Liver (tissue), 9 donors: Measurements from ENCODE around the gene PREX1. TPM values are rescaled to one million over a fixed set of nuclear protein-coding genes. Genes with fewer than 3 reads are reported as not detected.

Experiments used
- DNase-seq: peaks from one replicate; pipeline ENCODE4 v3.0.0-alpha.2; 2017; ENCODE audit warnings: low spot score
- H3K27ac ChIP-seq, 2 donors: one replicate each; pipeline ENCODE4 v1.7.0; 2013; ENCODE audit warnings: inconsistent platforms in 2 of 2, low read length in 2 of 2, control low read depth in 1 of 2, low read depth in 1 of 2, mild to moderate bottlenecking in 1 of 2
- H3K27me3 ChIP-seq, 4 donors: one replicate each; pipeline versions ENCODE4 v1.6.1 to v1.7.0; 2013; ENCODE audit warnings: low read length in 3 of 4, inconsistent platforms in 1 of 4, mild to moderate bottlenecking in 1 of 4, moderate library complexity in 1 of 4; ENCODE audit not compliant: control insufficient read depth in 4 of 4, insufficient read depth in 4 of 4
- H3K36me3 ChIP-seq, 4 donors: one replicate each; pipeline versions ENCODE4 v1.6.1 to v1.7.0; 2013; ENCODE audit warnings: low read length in 3 of 4, mild to moderate bottlenecking in 3 of 4, low read depth in 1 of 4, moderate library complexity in 1 of 4; ENCODE audit not compliant: control insufficient read depth in 4 of 4, insufficient read depth in 3 of 4
- H3K4me1 ChIP-seq, 4 donors: one replicate each; pipeline versions ENCODE4 v1.6.1 to v1.7.0; 2013; ENCODE audit warnings: low read length in 3 of 4, mild to moderate bottlenecking in 3 of 4, moderate library complexity in 1 of 4; ENCODE audit not compliant: control insufficient read depth in 4 of 4, insufficient read depth in 4 of 4
- H3K4me3 ChIP-seq, 3 donors: one replicate each; pipeline versions ENCODE4 v1.6.1 to v1.7.0; 2013; ENCODE audit warnings: low read length in 3 of 3, control low read depth in 1 of 3, low read depth in 1 of 3, mild to moderate bottlenecking in 1 of 3
- H3K9ac ChIP-seq, 2 donors: one replicate each; pipeline ENCODE4 v1.7.0; 2013; ENCODE audit warnings: low read length in 2 of 2, mild to moderate bottlenecking in 2 of 2, moderate library complexity in 2 of 2, control low read depth in 1 of 2, low read depth in 1 of 2
- H3K9me3 ChIP-seq, 4 donors: one replicate each; pipeline versions ENCODE4 v1.6.1 to v1.7.0; 2013; ENCODE audit warnings: low read length in 3 of 4; ENCODE audit not compliant: control insufficient read depth in 4 of 4
- ATF3 ChIP-seq: IDR thresholded peaks from 2 replicates; pipeline ENCODE4 v1.6.1; 2016; ENCODE audit warnings: antibody characterized with exemption
- CTCF ChIP-seq: fragments of 150-350 bp; IDR thresholded peaks from 2 replicates; pipeline ENCODE4 v1.5.1; 2017; ENCODE audit warnings: improper control_type of control experiment, low read depth, low read length; ENCODE audit not compliant: missing input control
- EGR1 ChIP-seq, 2 donors: IDR thresholded peaks; 2 replicates each; pipeline ENCODE4 v1.6.1; 2016 to 2018; ENCODE audit warnings: antibody characterized with exemption in 2 of 2, low read depth in 2 of 2
- FOXA1 ChIP-seq: IDR thresholded peaks from 2 replicates; pipeline ENCODE4 v1.6.1; 2016; ENCODE audit warnings: antibody characterized with exemption
- FOXA2 ChIP-seq: IDR thresholded peaks from 2 replicates; pipeline ENCODE4 v1.6.1; 2016; ENCODE audit warnings: antibody characterized with exemption
- GABPA ChIP-seq, 2 donors: IDR thresholded peaks in 1 of 2; conservative IDR thresholded peaks in 1 of 2; 2 replicates each; pipeline ENCODE4 v1.6.1; 2016; ENCODE audit warnings: antibody characterized with exemption in 2 of 2, mild to moderate bottlenecking in 1 of 2, moderate library complexity in 1 of 2
- HNF4A ChIP-seq, 2 donors: conservative IDR thresholded peaks; 2 replicates each; pipeline ENCODE4 v1.6.1; 2016; ENCODE audit warnings: antibody characterized with exemption in 2 of 2, mild to moderate bottlenecking in 2 of 2
- HNF4G ChIP-seq: IDR thresholded peaks from 2 replicates; pipeline ENCODE4 v1.6.1; 2016; ENCODE audit warnings: antibody characterized with exemption
- JUND ChIP-seq, 2 donors: IDR thresholded peaks; 2 replicates each; pipeline ENCODE4 v1.6.1; 2016; ENCODE audit warnings: antibody characterized with exemption in 2 of 2
- MAX ChIP-seq: IDR thresholded peaks from 2 replicates; pipeline ENCODE4 v1.6.1; 2016; ENCODE audit warnings: antibody characterized with exemption
- NR2F2 ChIP-seq: IDR thresholded peaks from 2 replicates; pipeline ENCODE4 v1.6.1; 2016; ENCODE audit warnings: antibody characterized with exemption
- RAD21 ChIP-seq, 2 donors: IDR thresholded peaks; 2 replicates each; pipeline ENCODE4 v1.6.1; 2016; ENCODE audit warnings: antibody characterized with exemption in 2 of 2, mild to moderate bottlenecking in 2 of 2
- REST ChIP-seq: IDR thresholded peaks from 2 replicates; pipeline ENCODE4 v1.6.1; 2016; ENCODE audit warnings: antibody characterized with exemption, mild to moderate bottlenecking
- RXRA ChIP-seq, 2 donors: IDR thresholded peaks; 2 replicates each; pipeline ENCODE4 v1.6.1; 2017 to 2018; ENCODE audit warnings: antibody characterized with exemption in 2 of 2, mild to moderate bottlenecking in 1 of 2
- SP1 ChIP-seq: IDR thresholded peaks from 2 replicates; pipeline ENCODE4 v1.6.1; 2018; ENCODE audit warnings: antibody characterized with exemption, mild to moderate bottlenecking
- TAF1 ChIP-seq: conservative IDR thresholded peaks from 2 replicates; pipeline ENCODE4 v1.6.1; 2016; ENCODE audit warnings: antibody characterized with exemption, mild to moderate bottlenecking
- YY1 ChIP-seq: IDR thresholded peaks from 2 replicates; pipeline ENCODE4 v1.6.1; 2016; ENCODE audit warnings: antibody characterized with exemption, mild to moderate bottlenecking
- ZBTB33 ChIP-seq: IDR thresholded peaks from 2 replicates; pipeline ENCODE4 v1.6.1; 2016; ENCODE audit warnings: antibody characterized with exemption
- WGBS: extraction: QIAGEN DNeasy Blood & Tissue Kit; methylation state at CpG from one replicate; pipeline ENCODE4 v1.1.7; 2013; 5-methylcytosine and 5-hydroxymethylcytosine counted together
- polyA plus RNA-seq, 2 donors: library from polyadenylated mRNA; stranded (reverse) in 1 of 2; unstranded in 1 of 2; fragments of 200-250 nt in 1 of 2; fragments of >200 nt in 1 of 2; fragmentation: Nextera tagmentation in 1 of 2; extraction: Ambion mirVana in 1 of 2; gene quantifications; one replicate each; pipeline versions ENCODE4 v1.2.1 to v1.2.3, GENCODE V29; 2013 to 2015
- total RNA-seq, 2 donors: library from RNA; depleted of rRNA; stranded (reverse); fragments of >200 nt; gene quantifications; one replicate each; pipeline ENCODE4 v1.2.3, GENCODE V29; 2014
- donor health status: healthy.
- donor health status: healthy.
- donor health status: healthy.
- donor health status: healthy.
- donor health status: healthy.

PREX1 gene
- total and polyA plus RNA-seq, 4 donors: 2.2 to 18.0 (median 10.8) TPM

- 97% methylated on average over 11 of the region's 11 CpGs for WGBS
- peaks cover 2 to 17% (median 7%) of the 10 kb centered on the region in 4 donors for H3K36me3 ChIP-seq
- TF ChIP-seq RAD21 (IDR thresholded peaks at IDR 0.05): no peak
- TF ChIP-seq ATF3: no peak
- no peak for TF ChIP-seq GABPA (IDR thresholded peaks at IDR 0.05 in 1 of 2, conservative IDR thresholded peaks at IDR 0.05 in 1 of 2)
- TF ChIP-seq TAF1: no peak
- no peak for TF ChIP-seq RXRA (IDR thresholded peaks at IDR 0.05)
- TF ChIP-seq JUND (IDR thresholded peaks at IDR 0.05): no peak
- no peak for TF ChIP-seq ZBTB33
- TF ChIP-seq FOXA1: no peak
- no peak for TF ChIP-seq NR2F2
- no peak for TF ChIP-seq EGR1 (IDR thresholded peaks at IDR 0.05; ENCODE audit: low read depth in 2 of 2)
- no peak for TF ChIP-seq MAX
- no peak for TF ChIP-seq SP1
- no peak for TF ChIP-seq REST
- TF ChIP-seq HNF4A (conservative IDR thresholded peaks at IDR 0.05): no peak
- TF ChIP-seq HNF4G: no peak
- TF ChIP-seq YY1: no peak
- TF ChIP-seq FOXA2: no peak
- no peak for TF ChIP-seq CTCF
Measured at GRCh38 chr20:48651960-48652359, 175.8 kb downstream of the PREX1 start.

More at GRCh38 chr20:48651960-48652359, 175.8 kb downstream of the PREX1 start:
- H3K27me3 ChIP-seq: no peaks in the 10 kb centered on the region
- H3K4me1 ChIP-seq: peaks cover 0 to 5% (median 2%) of the 10 kb centered on the region in 4 donors
- no peaks in the 10 kb centered on the region for H3K9me3 ChIP-seq
- H3K27ac ChIP-seq: no peak overlapping the region
- DNase-seq: no peak
- H3K4me3 ChIP-seq: no peak overlapping the region
- H3K9ac ChIP-seq: no peak overlapping the region
